Measurements from ENCODE around the gene CLCN4.

Gene CLCN4

DNA sequence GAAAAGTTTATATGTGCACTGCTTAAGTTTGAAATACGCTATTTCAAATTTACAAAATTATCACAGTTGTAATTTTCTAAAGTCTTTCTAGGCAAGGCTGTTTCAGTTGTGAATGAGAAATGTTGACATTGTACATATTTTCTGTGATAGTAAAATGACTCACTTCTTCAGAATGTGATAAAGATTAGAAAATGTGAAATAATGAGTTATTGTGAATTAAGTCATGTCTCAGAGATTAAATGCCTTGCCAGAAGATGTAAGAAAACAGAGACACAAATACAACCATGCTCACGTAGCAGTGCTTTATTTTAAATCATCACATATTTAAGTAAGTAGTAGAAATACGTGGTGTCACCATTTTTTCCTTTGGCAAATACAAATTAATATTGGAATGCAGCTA lies 768 bp downstream of the CLCN4 start:
- no peak overlapping the region for H3K4me3 ChIP-seq (ENCODE audit: low read depth in 1 of 2, low read length in 2 of 2)
- H3K27me3 ChIP-seq (ENCODE audit: control insufficient read depth in 1 of 2, insufficient read depth in 2 of 2, low read length in 2 of 2): peaks cover 8 to 19% of the 10 kb centered on the region in 2 donors
- no peak overlapping the region for H3K27ac ChIP-seq (ENCODE audit: low read depth, low read length)
- no peaks in the 10 kb centered on the region for H3K4me1 ChIP-seq (ENCODE audit: insufficient read depth, low read length)
- H3K9ac ChIP-seq (ENCODE audit: low read length): no peak overlapping the region
- H3K36me3 ChIP-seq (ENCODE audit: insufficient read depth, low read length): no peaks in the 10 kb centered on the region
- H3K9me3 ChIP-seq (ENCODE audit: low read length): no peaks in the 10 kb centered on the region

DNA sequence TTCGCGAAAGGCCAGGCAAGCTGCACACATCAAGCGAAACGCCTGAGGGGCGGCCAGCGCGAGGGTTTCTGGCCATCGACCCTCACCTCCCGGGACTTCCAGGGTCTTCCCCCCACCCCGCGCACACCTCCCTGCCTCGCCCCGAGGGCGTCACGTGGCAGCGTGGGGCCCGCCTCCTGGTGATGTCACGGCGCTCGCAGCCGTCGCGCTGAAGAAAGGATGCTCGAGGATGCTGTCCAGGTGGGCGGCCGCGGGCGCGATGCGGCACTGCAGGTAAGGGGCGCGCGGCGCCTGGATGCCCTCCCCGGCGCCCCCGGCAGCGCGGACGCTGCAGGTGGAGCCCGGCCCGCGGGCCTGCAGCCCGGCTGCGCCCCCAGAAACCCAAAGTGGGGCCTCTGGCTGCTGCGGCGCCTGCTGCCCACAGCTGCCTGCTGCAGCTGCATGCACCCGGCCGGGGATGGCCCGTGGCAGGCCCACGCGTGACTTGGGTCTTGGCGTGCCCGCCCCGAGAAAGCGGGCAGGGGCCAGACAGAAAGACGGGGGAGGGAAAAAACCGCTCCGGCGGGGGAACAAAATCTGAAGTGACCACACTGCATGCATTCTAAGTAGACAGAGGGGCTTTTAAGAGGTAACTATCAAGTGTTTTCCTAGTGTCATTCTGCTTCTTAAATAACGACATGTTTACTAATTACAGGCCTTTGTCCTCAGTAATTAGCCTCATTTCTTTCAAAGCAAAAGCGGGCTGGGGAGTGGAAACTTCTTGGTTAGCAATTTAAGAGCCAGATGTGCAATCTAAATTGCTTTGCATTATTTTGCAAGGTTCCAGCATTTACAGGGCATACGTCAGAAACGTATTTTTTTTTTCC lies 1.7 kb downstream of the CLCN4 start:
- Histone ChIP-seq H3K4me3 (ENCODE audit: low read depth in 1 of 2, low read length in 2 of 2) (no peak overlapping the region), H3K27ac (ENCODE audit: low read depth, low read length) (no peak overlapping the region), H3K9ac (ENCODE audit: low read length) (no peak overlapping the region), H3K4me1 (ENCODE audit: insufficient read depth, low read length) (no peaks in the 10 kb centered on the region), H3K9me3 (ENCODE audit: low read length) (no peaks in the 10 kb centered on the region), H3K36me3 (ENCODE audit: insufficient read depth, low read length) (no peaks in the 10 kb centered on the region), H3K27me3 (ENCODE audit: control insufficient read depth in 1 of 2, insufficient read depth in 2 of 2, low read length in 2 of 2) (peaks cover 8 to 19% of the 10 kb centered on the region in 2 donors)

DNA sequence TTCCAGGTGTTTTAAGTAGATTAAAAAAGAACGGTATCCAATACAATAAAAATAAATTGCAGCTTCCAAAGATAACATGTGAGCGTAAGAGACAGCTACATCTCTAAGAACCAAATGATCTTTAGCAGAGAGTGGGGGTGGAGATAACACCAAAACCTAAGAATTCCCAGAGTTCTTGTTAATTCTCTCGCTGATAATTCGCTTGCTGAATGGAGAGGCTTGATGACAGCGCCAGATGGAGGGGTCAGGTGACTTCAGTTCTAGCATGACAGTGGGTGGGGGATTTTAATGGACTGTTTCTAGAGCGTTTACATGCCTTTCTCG lies 2.3 kb downstream of the CLCN4 start:
- H3K27ac ChIP-seq (ENCODE audit: low read depth, low read length): no peak overlapping the region
- no peak overlapping the region for H3K9ac ChIP-seq (ENCODE audit: low read length)
- H3K27me3 ChIP-seq (ENCODE audit: control insufficient read depth in 1 of 2, insufficient read depth in 2 of 2, low read length in 2 of 2): peaks cover 11 to 19% of the 10 kb centered on the region in 2 donors
- H3K4me3 ChIP-seq (ENCODE audit: low read depth in 1 of 2, low read length in 2 of 2): no peak overlapping the region
- H3K36me3 ChIP-seq (ENCODE audit: insufficient read depth, low read length): no peaks in the 10 kb centered on the region
- H3K4me1 ChIP-seq (ENCODE audit: insufficient read depth, low read length): no peaks in the 10 kb centered on the region
- no peaks in the 10 kb centered on the region for H3K9me3 ChIP-seq (ENCODE audit: low read length)

DNA sequence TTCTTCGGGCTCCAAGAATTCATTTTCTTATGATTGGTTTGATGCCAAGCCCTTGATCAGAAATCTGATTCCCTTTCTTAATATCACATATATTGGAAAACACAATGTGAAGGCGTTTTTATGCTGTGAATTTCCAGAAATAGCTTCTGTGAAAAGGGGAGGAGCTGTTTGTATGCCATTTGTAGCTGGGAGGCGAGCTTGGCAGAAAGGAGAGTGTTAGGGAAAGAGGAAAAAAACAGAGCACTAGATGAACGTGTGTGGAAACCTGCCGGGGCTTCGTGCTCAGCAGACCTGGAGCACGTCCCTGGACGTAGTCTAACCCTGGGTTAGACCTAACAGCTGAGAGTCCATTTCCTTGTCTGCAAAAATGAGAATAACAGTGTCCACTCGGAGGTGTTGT lies 3.4 kb downstream of the CLCN4 start:
- no peaks in the 10 kb centered on the region for H3K36me3 ChIP-seq (ENCODE audit: insufficient read depth, low read length)
- no peak overlapping the region for H3K4me3 ChIP-seq (ENCODE audit: low read depth in 1 of 2, low read length in 2 of 2)
- peaks cover 12 to 19% of the 10 kb centered on the region in 2 donors for H3K27me3 ChIP-seq (ENCODE audit: control insufficient read depth in 1 of 2, insufficient read depth in 2 of 2, low read length in 2 of 2)
- H3K9me3 ChIP-seq (ENCODE audit: low read length): no peaks in the 10 kb centered on the region
- no peak overlapping the region for H3K9ac ChIP-seq (ENCODE audit: low read length)
- no peak overlapping the region for H3K27ac ChIP-seq (ENCODE audit: low read depth, low read length)
- no peaks in the 10 kb centered on the region for H3K4me1 ChIP-seq (ENCODE audit: insufficient read depth, low read length)

DNA sequence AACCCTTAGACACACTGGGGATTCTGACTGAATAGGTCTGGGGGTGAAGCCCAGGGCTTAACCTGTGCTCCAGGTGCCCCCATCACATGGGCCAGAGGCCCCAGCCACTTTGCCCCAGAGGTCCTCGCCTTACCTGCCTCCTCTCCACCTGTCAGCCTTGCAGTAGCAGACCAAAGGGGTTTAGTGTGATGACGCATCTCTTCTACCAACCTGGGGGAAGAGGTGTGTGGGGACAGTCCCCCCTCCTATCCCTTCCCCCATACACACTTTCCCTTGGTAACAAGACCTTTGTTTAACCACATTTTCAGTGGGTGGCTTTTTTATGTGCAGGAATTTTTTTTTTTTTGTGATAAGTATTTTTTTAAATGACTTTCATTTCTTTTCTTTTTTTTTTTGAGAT lies 6.3 kb downstream of the CLCN4 start:
- H3K27ac ChIP-seq (ENCODE audit: low read depth, low read length): no peak overlapping the region
- no peaks in the 10 kb centered on the region for H3K36me3 ChIP-seq (ENCODE audit: insufficient read depth, low read length)

DNA sequence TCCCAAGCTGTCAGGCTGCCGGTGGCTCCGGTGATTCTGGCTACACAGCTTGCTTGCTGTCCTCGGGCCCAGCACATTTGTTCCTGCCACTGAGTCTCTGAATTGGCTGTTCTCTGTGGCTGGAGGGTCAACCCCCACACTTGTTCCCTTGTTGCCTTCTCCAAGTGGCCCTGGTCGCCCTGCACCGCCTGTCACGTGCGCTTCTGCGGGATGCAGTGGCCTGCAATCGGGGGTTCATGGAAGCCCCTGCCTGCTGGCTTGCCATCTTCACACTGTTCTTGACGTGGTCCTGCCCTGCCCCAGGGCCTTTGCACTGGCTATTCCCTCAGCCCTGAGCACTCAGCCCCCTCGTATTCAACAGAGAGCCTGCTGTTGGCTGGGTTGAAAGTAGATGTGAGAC lies 8.1 kb downstream of the CLCN4 start:
- no peaks in the 10 kb centered on the region for H3K36me3 ChIP-seq (ENCODE audit: insufficient read depth, low read length)
- no peak overlapping the region for H3K27ac ChIP-seq (ENCODE audit: low read depth, low read length)
- no peak overlapping the region for H3K4me3 ChIP-seq (ENCODE audit: low read depth in 1 of 2, low read length in 2 of 2)
- peaks cover 5 to 7% of the 10 kb centered on the region in 2 donors for H3K27me3 ChIP-seq (ENCODE audit: control insufficient read depth in 1 of 2, insufficient read depth in 2 of 2, low read length in 2 of 2)
- H3K9ac ChIP-seq (ENCODE audit: low read length): no peak overlapping the region
- H3K9me3 ChIP-seq (ENCODE audit: low read length): no peaks in the 10 kb centered on the region
- H3K4me1 ChIP-seq (ENCODE audit: insufficient read depth, low read length): no peaks in the 10 kb centered on the region

More for the DNA sequence above, 6.3 kb downstream of the CLCN4 start:
- H3K9me3 ChIP-seq (ENCODE audit: low read length): no peaks in the 10 kb centered on the region
- H3K9ac ChIP-seq (ENCODE audit: low read length): no peak overlapping the region
- no peak overlapping the region for H3K4me3 ChIP-seq (ENCODE audit: low read depth in 1 of 2, low read length in 2 of 2)
- H3K4me1 ChIP-seq (ENCODE audit: insufficient read depth, low read length): no peaks in the 10 kb centered on the region
- peaks cover 12 to 19% of the 10 kb centered on the region in 2 donors for H3K27me3 ChIP-seq (ENCODE audit: control insufficient read depth in 1 of 2, insufficient read depth in 2 of 2, low read length in 2 of 2)

DNA sequence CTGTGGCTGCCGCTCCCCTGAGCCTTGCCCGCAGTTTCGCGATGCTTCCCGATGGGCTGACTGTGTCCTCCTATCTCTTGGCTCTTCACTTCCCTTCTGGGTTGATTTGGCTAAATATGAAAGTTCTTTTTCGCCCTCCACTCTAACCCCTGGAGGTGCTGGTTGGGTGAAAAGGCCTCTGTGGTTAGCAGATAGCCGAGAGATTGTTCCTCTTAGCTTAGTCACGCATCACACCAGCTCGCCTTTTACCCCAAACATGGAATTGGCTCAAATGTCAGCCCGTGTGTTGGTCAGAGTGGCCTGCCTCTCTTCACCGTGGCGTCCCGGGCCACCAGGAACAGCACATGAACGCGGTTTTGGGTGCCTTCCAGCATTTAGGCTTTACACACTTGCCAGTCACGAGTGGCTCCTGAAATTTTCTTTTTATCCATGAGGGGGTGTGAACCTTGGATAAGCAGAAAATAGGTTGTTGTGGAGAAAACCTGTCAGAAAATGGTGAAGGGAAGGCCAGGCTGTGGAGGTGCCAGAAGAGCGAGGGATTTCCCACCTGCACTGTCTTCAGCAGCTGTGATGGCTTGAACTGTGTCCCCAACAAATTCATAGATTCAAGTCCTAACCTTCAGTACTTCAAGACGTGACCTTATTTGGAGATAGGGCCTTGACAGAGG lies 8.9 kb downstream of the CLCN4 start:
- Histone ChIP-seq H3K9me3 (ENCODE audit: low read length) (no peaks in the 10 kb centered on the region), H3K36me3 (ENCODE audit: insufficient read depth, low read length) (no peaks in the 10 kb centered on the region), H3K27me3 (ENCODE audit: control insufficient read depth in 1 of 2, insufficient read depth in 2 of 2, low read length in 2 of 2) (peaks cover 1 to 5% of the 10 kb centered on the region in 2 donors), H3K4me3 (ENCODE audit: low read depth in 1 of 2, low read length in 2 of 2) (no peak overlapping the region), H3K4me1 (ENCODE audit: insufficient read depth, low read length) (no peaks in the 10 kb centered on the region), H3K27ac (ENCODE audit: low read depth, low read length) (no peak overlapping the region), H3K9ac (ENCODE audit: low read length) (no peak overlapping the region)

DNA sequence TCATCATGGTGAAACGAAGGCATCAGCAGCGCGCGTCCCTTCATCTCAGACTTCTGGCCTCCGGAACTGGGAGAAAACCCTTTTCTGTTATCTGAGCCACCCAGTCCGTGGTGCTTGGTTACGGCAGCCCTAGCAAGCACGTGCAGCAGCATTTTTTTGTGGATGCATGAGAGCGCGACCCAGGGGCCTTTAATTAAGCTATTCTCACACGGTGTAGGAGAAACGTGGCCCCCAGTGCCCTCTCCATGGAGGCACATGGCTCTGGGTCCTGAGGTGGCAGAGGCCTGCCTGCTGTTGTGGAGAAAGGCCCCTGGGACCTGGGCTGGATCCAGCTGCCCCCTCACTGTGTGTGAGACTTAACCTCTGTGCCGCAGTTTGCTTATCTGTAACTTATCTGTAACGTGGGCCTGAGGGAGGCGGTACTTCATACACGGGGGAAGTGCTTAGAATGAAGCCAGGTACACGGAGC lies 9.5 kb downstream of the CLCN4 start:
- Histone ChIP-seq H3K4me3 (ENCODE audit: low read depth in 1 of 2, low read length in 2 of 2) (no peak overlapping the region), H3K9ac (ENCODE audit: low read length) (no peak overlapping the region), H3K27me3 (ENCODE audit: control insufficient read depth in 1 of 2, insufficient read depth in 2 of 2, low read length in 2 of 2) (peaks cover 0 to 5% of the 10 kb centered on the region in 2 donors), H3K9me3 (ENCODE audit: low read length) (no peaks in the 10 kb centered on the region), H3K4me1 (ENCODE audit: insufficient read depth, low read length) (no peaks in the 10 kb centered on the region), H3K27ac (ENCODE audit: low read depth, low read length) (no peak overlapping the region), H3K36me3 (ENCODE audit: insufficient read depth, low read length) (no peaks in the 10 kb centered on the region)

DNA sequence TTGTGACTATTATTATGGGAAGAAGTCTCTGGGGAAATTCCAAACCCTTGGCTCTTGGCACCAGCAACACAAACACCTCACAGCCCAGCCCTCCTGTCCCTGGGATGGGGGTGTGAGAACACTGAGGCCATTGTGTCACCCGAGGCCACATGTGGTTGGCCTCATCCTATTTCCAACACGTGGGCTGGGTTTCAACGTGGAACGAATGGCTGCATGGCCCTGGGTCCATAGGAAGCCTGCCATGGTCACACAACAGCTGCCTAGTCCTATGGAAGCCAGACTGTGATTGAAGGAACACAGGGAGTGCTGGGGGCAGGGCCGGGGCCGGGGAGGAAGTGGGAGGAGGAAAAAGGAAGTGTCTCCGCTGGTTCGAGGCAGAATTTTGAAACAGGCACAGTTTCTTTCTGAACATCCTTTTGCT lies 10.0 kb downstream of the CLCN4 start:
- Histone ChIP-seq H3K9ac (ENCODE audit: low read length) (no peak overlapping the region), H3K27ac (ENCODE audit: low read depth, low read length) (no peak overlapping the region), H3K9me3 (ENCODE audit: low read length) (no peaks in the 10 kb centered on the region), H3K4me3 (ENCODE audit: low read depth in 1 of 2, low read length in 2 of 2) (no peak overlapping the region), H3K4me1 (ENCODE audit: insufficient read depth, low read length) (no peaks in the 10 kb centered on the region), H3K36me3 (ENCODE audit: insufficient read depth, low read length) (no peaks in the 10 kb centered on the region), H3K27me3 (ENCODE audit: control insufficient read depth in 1 of 2, insufficient read depth in 2 of 2, low read length in 2 of 2) (peaks cover 0 to 5% of the 10 kb centered on the region in 2 donors)

DNA sequence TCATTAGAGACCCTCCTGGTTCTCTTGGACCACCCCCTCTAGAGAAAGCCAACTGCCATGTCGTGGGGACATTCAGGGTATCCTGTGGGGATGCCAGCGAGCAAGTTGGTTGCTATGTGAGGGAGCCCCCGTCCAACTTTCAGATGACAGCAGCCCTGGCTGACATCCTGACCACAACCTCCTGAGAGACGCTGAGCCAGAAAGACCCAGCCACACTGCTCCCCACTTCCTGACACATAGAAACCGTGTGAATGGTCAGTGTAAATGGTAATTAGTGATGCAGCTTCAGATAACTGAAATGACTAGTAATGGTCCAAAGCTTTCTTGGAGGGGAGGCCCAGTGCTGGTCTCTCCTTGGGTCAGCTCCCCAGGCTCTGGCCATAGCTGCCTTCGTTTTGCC lies 10.8 kb downstream of the CLCN4 start:
- Histone ChIP-seq H3K4me3 (ENCODE audit: low read depth in 1 of 2, low read length in 2 of 2) (no peak overlapping the region), H3K4me1 (ENCODE audit: insufficient read depth, low read length) (no peaks in the 10 kb centered on the region), H3K9ac (ENCODE audit: low read length) (no peak overlapping the region), H3K9me3 (ENCODE audit: low read length) (no peaks in the 10 kb centered on the region), H3K27ac (ENCODE audit: low read depth, low read length) (no peak overlapping the region), H3K27me3 (ENCODE audit: control insufficient read depth in 1 of 2, insufficient read depth in 2 of 2, low read length in 2 of 2) (peaks cover 0 to 5% of the 10 kb centered on the region in 2 donors), H3K36me3 (ENCODE audit: insufficient read depth, low read length) (no peaks in the 10 kb centered on the region)

DNA sequence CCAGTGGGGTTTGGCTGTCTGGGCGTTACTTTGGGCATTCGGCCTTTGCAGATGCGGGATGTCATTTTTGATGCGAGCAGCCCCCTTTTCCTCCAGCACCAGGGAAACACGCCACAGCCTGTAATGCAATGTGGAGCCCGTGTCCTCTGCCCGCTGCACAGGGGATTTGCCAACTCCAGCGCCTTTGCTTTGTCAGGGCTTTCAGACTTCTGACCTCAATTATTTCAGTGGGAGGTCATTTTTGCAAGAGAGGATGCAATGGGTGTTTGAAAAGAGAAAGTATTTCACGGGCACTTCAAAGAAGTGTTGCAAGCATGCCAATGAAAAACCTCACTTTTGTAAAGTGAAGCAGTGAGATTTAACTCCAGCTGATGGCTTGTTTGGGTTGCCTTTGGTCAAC lies 11.5 kb downstream of the CLCN4 start:
- Histone ChIP-seq H3K27me3 (ENCODE audit: control insufficient read depth in 1 of 2, insufficient read depth in 2 of 2, low read length in 2 of 2) (peaks cover 0 to 5% of the 10 kb centered on the region in 2 donors), H3K4me3 (ENCODE audit: low read depth in 1 of 2, low read length in 2 of 2) (no peak overlapping the region), H3K9me3 (ENCODE audit: low read length) (no peaks in the 10 kb centered on the region), H3K9ac (ENCODE audit: low read length) (no peak overlapping the region), H3K36me3 (ENCODE audit: insufficient read depth, low read length) (no peaks in the 10 kb centered on the region), H3K4me1 (ENCODE audit: insufficient read depth, low read length) (peaks cover under 1% of the 10 kb centered on the region), H3K27ac (ENCODE audit: low read depth, low read length) (no peak overlapping the region)

Data from muscle layer of colon (tissue), 2 donors.